ENCODE data around the gene ANLN. TPM values are rescaled to one million over a fixed set of nuclear protein-coding genes. Genes with fewer than 3 reads are reported as not detected.
"Not testable (repeated sequence)": the region's sequence is repeated elsewhere in the genome, so short reads cannot be mapped to it uniquely, and the experiment has no call there.

The ANLN gene
- total RNA-seq, 1 experiment from 2014 or later: 67.6 TPM

- no peak for DNase-seq (ENCODE audit: low read depth, low spot score)
- in situ Hi-C loops (cut with HindIII; ENCODE audit: low pct_unique_long_range_greater_than_20kb, low sequenced_read_pairs): no loop called here
Observed at GRCh38 chr7:36369171-36369570, 20.5 kb upstream of the ANLN start.

- DNase-seq (ENCODE audit: low read depth, low spot score): no peak
- in situ Hi-C loops (cut with HindIII; ENCODE audit: low pct_unique_long_range_greater_than_20kb, low sequenced_read_pairs): no loop called here
Observed at GRCh38 chr7:36370046-36370445, 19.6 kb upstream of the ANLN start.

- in situ Hi-C loops (cut with HindIII; ENCODE audit: low pct_unique_long_range_greater_than_20kb, low sequenced_read_pairs): no loop called here
- DNase-seq (ENCODE audit: low read depth, low spot score): peak; percentile 73
Observed at GRCh38 chr7:36372156-36372555, 17.5 kb upstream of the ANLN start.

GRCh38 chr7:36378555-36378954 is 11.1 kb upstream of the ANLN start:
- in situ Hi-C loops (cut with HindIII; ENCODE audit: low pct_unique_long_range_greater_than_20kb, low sequenced_read_pairs): not testable (repeated sequence)

GRCh38 chr7:36379831-36380504 is 9.7 kb upstream of the ANLN start:
- in situ Hi-C loops (cut with HindIII; ENCODE audit: low pct_unique_long_range_greater_than_20kb, low sequenced_read_pairs): no loop called here
- DNase-seq (ENCODE audit: low read depth, low spot score): no peak

More at GRCh38 chr7:36378555-36378954, 11.1 kb upstream of the ANLN start:
- DNase-seq (ENCODE audit: low read depth, low spot score): not testable (repeated sequence)

- in situ Hi-C loops (cut with HindIII; ENCODE audit: low pct_unique_long_range_greater_than_20kb, low sequenced_read_pairs): no loop called here
- no peak for DNase-seq (ENCODE audit: low read depth, low spot score)
Observed at GRCh38 chr7:36381056-36381455, 8.6 kb upstream of the ANLN start.

- in situ Hi-C loops (cut with HindIII; ENCODE audit: low pct_unique_long_range_greater_than_20kb, low sequenced_read_pairs); DNase-seq (ENCODE audit: low read depth, low spot score): not testable (repeated sequence)
Observed at GRCh38 chr7:36383284-36383683, 6.4 kb upstream of the ANLN start.

GRCh38 chr7:36385646-36386045 is 4.0 kb upstream of the ANLN start:
- DNase-seq (ENCODE audit: low read depth, low spot score); in situ Hi-C loops (cut with HindIII; ENCODE audit: low pct_unique_long_range_greater_than_20kb, low sequenced_read_pairs): not testable (repeated sequence)

GRCh38 chr7:36387435-36388231 is 2.0 kb upstream of the ANLN start:
- in situ Hi-C loops (cut with HindIII; ENCODE audit: low pct_unique_long_range_greater_than_20kb, low sequenced_read_pairs): no loop called here
- DNase-seq (ENCODE audit: low read depth, low spot score): no peak

GRCh38 chr7:36388423-36388822 is 1.2 kb upstream of the ANLN start:
- no peak for DNase-seq (ENCODE audit: low read depth, low spot score)
- in situ Hi-C loops (cut with HindIII; ENCODE audit: low pct_unique_long_range_greater_than_20kb, low sequenced_read_pairs): no loop called here

GRCh38 chr7:36390199-36391090 is 783 bp downstream of the ANLN start:
- in situ Hi-C loops (cut with HindIII; ENCODE audit: low pct_unique_long_range_greater_than_20kb, low sequenced_read_pairs): no loop called here
- peak; percentile 82 for DNase-seq (ENCODE audit: low read depth, low spot score)

- DNase-seq (ENCODE audit: low read depth, low spot score): no peak
- in situ Hi-C loops (cut with HindIII; ENCODE audit: low pct_unique_long_range_greater_than_20kb, low sequenced_read_pairs): no loop called here
Observed at GRCh38 chr7:36391436-36392198, 2.0 kb downstream of the ANLN start.

- in situ Hi-C loops (cut with HindIII; ENCODE audit: low pct_unique_long_range_greater_than_20kb, low sequenced_read_pairs): no loop called here
Observed at GRCh38 chr7:36393826-36394225, 4.2 kb downstream of the ANLN start.

GRCh38 chr7:36395171-36395894 is 5.7 kb downstream of the ANLN start:
- in situ Hi-C loops (cut with HindIII; ENCODE audit: low pct_unique_long_range_greater_than_20kb, low sequenced_read_pairs): no loop called here
- no peak for DNase-seq (ENCODE audit: low read depth, low spot score)

More at GRCh38 chr7:36393826-36394225, 4.2 kb downstream of the ANLN start:
- DNase-seq (ENCODE audit: low read depth, low spot score): no peak

GRCh38 chr7:36396150-36396549 is 6.5 kb downstream of the ANLN start:
- no peak for DNase-seq (ENCODE audit: low read depth, low spot score)

GRCh38 chr7:36400036-36400435 is 10.4 kb downstream of the ANLN start:
- in situ Hi-C loops (cut with HindIII; ENCODE audit: low pct_unique_long_range_greater_than_20kb, low sequenced_read_pairs): no loop called here
- no peak for DNase-seq (ENCODE audit: low read depth, low spot score)

More at GRCh38 chr7:36396150-36396549, 6.5 kb downstream of the ANLN start:
- in situ Hi-C loops (cut with HindIII; ENCODE audit: low pct_unique_long_range_greater_than_20kb, low sequenced_read_pairs): no loop called here

GRCh38 chr7:36400606-36401005 is 10.9 kb downstream of the ANLN start:
- DNase-seq (ENCODE audit: low read depth, low spot score): no peak
- in situ Hi-C loops (cut with HindIII; ENCODE audit: low pct_unique_long_range_greater_than_20kb, low sequenced_read_pairs): no loop called here

Data from SK-MEL-5 (cell line).